GM23248 (cell line): ENCODE measurements around the gene HK3.

Source experiments
- EZH2 ChIP-seq: fragments of 200-600 bp; sonication (generic); IDR thresholded peaks from 2 replicates; pipeline ENCODE4 v1.6.1; 2018; ENCODE audit warnings: antibody characterized with exemption, mild to moderate bottlenecking; ENCODE audit not compliant: insufficient read depth, poor library complexity, severe bottlenecking
- EZH2phosphoT487 ChIP-seq: fragments of 200-600 bp; sonication (generic); IDR thresholded peaks from 2 replicates; pipeline ENCODE4 v1.6.1; 2018; ENCODE audit warnings: antibody characterized with exemption, moderate library complexity, mild to moderate bottlenecking, low read depth; ENCODE audit not compliant: insufficient read depth

DNA sequence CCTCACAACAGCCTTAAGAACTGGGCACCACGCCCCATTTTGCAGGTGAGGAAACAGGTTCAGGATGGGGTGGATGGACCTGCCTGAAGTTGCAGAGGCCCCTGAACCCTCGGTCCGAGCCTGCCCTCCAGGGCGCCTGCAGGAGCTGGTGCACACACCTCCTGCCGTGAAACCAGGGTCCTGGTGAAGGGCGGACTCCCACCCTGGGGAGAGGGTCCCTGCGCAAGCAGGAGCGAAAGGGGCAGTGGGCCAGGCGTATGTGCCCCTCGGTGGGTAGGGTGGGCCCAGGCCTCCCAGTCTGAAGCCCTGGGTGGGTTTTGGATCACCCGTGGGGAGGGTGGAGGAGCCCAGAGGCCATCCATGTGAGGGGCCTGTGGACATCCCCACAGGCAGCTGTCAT, 37.9 kb downstream of the HK3 start:
- TF ChIP-seq EZH2phosphoT487 (no peak), EZH2 (no peak)
